NOMO-1 (cell line): ENCODE results near the gene CCDC74B.
"Not testable (repeated sequence)": the region's sequence is repeated elsewhere in the genome, so short reads cannot be mapped to it uniquely, and the experiment has no call there.

Experiments used
- DNase-seq, 2 experiments: peaks; one replicate each; lab custom pipeline; 2025; ENCODE audit not compliant: unreplicated experiment in 2 of 2; lab: John Stamatoyannopoulos, UW

Gene CCDC74B

DNA sequence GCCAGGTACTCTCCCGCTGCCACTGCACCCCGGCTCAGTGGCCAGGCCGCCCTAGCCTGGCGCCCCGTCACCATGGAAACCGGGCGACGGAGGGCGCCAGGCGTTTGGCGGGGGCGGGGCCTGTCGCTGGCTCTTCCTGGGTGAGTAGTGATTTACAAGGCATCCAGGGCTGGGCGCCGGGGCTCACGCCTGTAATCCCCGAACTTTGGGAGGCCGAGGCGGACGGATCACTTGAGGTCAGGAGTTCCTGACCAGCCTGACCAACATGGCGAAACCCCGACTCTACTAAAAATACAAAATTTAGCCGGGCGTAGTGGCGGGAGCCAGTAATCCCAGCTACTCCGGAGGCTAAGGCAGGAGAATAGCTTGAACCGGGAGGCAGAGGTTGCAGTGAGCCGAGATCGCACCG lies at the start of gene CCDC74B:
Gene CCDC74B (minus strand): TSS at position 107 of the 409 bp plus-strand sequence. CDS start 116 bp downstream, outside the sequence.
- not testable (repeated sequence) for DNase-seq

DNA sequence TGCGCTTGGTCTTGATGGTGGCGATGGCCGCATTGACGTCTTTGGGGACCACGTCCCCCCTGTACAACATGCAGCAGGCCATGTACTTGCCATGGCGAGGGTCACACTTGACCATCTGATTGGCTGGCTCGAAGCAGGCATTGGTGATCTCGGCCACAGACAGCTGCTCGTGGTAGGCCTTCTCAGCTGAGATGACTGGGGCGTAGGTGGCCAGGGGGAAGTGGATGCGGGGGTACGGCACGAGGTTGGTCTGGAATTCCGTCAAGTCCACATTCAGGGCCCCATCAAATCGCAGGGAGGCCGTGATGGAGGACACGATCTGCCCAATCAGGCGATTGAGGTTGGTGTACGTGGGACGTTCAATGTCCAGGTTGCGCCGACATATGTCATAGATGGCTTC lies 48.9 kb upstream of the CCDC74B start:
- not testable (repeated sequence) for DNase-seq

DNA sequence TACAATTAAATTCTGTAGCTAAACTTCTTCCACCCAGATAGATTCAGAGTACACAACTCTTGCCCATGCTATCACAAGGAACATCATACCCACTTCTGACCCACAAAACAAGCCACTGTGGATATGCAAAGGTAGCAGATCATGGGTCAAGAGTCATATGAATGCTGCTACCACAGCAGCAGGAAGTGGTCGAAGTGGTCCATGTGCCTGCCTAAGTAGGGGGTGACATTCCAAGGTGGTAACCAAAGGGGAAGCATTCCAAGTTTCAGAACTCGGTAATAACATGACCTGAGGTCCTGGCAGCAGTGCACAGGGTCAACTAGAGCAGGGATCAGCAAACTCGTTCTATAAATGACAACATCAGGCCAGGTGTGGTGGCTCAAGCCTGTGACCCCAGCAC lies 47.5 kb upstream of the CCDC74B start:
- not testable (repeated sequence) for DNase-seq

DNA sequence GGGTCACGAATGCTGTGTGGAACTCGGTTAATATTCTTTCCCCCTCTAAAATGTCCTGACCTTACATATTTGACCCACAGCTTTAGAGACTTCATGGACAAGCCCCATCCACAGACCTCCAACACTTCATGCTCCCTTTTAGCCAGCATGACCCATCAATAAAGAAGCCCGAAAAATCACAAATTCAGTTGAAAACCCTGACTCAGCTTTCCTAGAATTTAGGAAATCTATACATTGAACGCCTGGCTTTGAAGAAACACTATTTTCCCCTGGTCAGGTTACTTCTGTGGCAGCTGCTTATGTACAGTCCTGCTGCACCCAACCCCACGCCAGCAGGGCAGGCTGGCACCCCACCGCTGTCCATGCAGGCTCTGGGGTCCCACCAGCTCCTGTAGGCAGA lies 46.4 kb upstream of the CCDC74B start:
- not testable (repeated sequence) for DNase-seq

DNA sequence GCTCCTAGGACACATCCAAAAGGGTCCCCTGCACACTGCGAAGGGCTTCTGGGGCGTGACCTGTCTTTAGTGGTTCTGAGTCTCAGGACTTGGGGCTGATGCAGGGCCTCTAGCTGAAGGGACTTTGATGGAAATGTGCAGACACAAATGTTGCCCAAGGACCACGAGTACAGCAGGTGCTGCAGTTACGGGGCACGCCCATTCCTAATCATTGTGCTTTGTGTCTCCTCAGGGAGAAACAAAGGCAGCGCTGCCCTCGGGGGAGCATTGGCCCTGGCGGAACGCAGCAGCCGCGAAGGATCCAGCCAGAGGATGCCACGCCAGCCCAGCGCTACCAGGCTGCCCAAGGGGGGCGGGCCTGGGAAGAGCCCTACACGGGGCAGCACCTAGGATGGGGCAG lies 45.3 kb upstream of the CCDC74B start:
- no peak for DNase-seq

DNA sequence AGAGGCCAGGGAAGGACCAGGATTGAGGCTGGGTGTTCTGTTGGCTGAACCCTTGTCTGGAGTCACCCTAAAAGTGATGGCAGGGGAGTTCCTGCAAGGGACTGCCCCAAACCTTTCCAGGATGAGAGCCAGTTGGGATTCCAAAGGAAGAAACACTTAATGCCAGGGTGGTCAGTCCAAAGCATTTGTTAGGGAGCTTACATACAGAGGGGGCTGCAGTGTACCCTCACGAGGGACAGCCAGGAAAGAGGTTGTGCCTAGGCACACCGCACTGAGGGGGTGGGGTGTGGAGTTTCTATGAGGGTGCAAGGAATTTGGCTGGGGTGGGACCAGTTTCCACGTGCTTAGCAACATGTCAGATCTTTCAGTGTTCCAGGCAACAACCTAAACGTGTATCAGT lies 44.0 kb upstream of the CCDC74B start:
- not testable (repeated sequence) for DNase-seq

DNA sequence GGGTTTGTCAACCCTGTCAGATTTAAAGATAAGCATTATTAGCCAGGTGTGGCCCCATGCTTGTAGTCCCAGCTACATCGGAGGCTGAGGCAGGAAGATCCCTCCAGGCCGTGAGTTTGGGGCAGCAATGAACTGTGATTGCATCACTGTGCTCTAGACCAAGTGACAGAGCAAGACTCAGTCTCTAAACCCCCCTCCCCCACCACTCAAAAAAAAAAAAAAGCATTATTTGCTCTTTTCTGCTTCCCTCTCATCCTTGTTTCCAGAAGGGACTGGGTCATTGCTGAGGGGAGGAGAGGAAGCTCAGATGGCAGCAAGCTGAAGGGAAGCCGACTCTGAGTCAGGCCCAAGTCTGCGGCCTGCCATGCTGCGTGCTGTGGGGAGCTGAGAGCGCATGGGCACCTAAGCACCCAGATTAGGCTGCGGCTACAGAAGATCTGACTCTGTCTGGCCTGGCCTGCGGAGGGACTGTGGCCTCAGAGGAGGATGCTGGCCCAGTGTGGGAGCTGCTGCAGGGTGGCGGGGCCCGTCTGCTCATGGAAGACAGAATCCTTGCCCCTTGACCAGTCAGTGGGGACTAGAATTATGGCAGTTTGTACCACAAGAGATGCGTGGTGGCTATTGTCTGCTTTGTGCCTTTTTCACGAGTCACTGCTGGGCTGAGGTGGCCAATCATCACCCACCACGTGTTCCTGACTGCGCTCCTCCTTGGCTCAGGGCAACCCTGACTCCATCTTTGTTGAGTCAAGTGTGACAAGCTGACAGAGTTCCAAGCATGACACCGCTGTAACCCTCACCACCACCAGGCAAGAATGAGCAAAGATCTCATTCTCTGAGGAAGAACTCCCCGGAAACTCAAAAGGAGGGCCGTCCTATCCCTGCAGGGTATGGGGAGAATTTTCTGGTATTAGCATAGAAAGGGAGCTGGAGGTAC lies 43.2 kb upstream of the CCDC74B start:
- DNase-seq = not testable (repeated sequence)

DNA sequence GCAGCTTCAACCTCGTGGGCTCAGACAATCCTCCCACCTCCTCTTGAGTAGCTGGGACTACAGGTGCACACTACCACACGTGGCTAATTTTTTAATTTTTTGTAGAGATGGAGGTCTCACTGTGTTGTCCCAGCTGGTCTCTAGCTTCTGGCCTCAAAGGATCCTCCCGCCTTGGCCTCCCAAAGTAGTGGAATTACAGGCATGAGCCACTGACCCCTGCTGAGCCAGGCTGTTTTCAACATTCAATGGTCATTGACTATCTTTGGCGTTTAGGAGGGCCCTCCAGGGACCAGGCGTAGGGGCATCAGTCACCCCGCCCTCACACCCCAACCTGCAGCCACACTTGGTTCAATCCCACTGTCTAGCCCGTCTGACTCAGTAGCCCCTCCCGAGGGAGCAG lies 42.4 kb upstream of the CCDC74B start:
- no peak for DNase-seq

DNA sequence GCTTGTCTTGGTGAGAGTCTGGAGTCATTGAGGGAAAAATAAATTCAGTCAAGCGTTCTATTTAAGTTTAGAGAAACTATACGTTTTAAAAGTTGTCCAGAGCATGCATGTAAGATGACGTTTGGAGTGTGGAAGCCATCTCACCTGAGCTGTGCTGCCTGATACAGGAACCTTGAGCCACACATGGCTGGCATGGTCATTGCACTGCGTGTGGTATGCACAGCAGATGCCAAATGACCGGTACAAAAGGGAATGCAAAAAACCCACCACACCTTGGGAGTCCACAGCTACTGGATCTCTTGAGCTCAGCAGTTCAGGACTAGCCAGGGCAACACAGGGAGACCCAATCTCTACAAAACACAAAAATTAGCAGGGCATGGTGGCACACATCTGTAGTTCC lies 41.5 kb upstream of the CCDC74B start:
- DNase-seq = no peak

DNA sequence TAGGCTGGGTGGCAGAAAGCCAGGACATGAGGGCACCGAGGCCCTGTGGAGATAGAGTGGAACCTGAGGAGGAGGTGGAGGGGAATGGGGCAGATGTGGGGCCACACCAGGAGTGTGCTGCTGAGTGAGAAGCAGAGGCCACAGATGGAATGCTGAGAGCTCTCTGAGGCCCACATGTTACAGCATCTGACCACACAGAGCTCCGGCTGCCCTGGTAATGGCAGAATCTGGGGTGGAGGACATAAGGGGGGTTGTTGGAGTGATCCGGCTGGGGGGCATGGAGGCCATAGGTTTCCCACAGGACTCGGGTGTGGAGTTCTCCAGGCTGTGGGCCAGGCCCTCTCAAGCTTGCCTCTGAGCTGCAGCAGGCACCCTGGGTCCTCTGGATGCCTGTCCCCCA lies 41.0 kb upstream of the CCDC74B start:
- no peak for DNase-seq

DNA sequence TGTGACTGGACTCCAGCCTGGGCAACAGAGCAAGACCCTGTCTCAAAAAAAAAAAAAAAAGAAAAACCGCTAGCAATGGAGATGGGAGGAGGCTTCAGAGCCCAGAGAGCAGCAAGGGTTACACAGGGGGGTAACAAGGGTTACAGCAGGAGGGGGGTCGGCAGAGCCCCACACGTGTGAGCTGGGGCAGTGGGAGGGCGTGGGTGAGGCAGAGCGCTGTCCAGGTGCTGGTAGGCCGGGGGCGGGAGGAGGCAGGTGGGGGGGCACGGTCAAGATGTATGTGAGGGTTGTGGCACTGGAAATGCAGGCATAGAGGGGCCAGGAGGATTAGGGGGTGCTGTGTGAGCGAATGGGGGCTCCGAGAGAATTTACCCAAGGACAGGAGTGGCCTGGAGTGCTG lies 40.5 kb upstream of the CCDC74B start:
- DNase-seq = no peak

DNA sequence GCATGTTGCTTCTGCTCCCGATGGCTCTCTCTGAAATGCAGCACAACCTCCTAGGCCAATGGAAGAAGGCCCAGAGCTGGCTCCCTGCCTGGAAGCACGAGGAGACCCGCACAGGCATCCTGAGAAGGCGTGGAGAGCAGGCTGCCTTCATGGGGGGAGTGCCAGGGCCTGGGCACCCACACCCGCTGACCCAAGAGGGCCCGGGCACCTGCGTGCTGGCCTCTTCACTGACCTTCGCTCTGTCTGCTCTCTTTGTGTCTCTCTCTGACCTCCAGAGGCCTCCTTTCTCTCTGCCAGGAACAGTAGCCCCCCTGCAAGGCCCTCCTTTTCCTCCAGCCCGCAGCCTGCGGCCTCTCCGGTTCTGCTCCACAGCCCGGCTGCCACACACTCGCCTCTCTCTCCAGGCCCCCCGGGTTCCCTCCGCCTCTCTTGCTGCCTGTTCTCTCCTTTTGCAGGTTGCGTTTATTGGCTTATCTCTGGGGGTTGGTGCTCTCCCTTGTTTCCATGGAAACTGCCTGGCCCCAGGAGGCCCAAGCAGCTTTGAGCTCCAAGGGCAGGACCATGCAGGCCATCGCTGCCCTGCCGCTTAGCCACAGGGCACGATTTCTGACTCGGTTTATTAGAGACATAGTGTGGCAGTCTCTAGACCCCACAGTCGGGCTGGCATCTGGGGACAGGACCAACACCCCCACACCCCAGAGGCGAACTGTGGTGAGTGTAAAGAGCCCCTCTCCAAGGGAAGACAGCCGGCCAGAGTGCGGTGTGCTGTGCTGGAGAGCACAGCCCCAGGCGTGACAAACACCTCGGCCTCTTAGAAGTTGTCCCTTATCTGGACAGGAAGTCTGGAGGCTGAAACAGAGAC lies 38.8 kb upstream of the CCDC74B start:
- no peak for DNase-seq

DNA sequence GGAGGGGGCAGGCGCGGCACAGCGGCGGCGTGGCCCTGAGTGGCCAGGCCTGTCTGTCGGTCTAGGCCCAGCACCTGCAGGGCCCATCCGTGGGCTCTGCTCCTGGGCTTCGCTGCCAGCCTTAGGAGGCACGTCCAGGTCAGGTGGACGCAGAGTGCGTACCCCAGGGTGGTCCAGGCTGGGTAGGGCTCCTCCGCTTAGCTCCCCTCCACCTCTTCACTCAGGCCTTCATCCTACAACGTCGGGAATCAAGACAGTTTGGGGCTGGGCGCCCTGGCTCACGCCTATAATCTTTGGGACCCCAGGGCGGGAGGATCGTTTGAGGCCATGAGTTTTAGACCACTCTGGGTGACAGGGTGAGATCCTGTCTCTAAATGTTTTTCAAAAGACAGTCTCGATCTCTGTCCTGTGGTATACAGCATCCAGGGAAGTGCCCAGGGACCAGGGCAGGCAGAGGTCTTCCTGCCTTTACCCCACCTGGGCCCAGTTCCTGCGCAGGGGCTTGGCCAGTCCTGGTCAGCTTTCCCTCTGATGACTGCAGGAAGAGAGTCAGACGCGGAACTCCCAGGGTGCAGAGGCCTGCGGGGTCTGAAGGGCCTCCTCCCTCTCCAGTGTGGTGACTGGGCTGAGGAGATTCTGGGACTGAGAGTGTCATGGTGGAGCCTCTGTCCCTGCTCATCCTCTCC lies 38.1 kb upstream of the CCDC74B start:
- not testable (repeated sequence) for DNase-seq

DNA sequence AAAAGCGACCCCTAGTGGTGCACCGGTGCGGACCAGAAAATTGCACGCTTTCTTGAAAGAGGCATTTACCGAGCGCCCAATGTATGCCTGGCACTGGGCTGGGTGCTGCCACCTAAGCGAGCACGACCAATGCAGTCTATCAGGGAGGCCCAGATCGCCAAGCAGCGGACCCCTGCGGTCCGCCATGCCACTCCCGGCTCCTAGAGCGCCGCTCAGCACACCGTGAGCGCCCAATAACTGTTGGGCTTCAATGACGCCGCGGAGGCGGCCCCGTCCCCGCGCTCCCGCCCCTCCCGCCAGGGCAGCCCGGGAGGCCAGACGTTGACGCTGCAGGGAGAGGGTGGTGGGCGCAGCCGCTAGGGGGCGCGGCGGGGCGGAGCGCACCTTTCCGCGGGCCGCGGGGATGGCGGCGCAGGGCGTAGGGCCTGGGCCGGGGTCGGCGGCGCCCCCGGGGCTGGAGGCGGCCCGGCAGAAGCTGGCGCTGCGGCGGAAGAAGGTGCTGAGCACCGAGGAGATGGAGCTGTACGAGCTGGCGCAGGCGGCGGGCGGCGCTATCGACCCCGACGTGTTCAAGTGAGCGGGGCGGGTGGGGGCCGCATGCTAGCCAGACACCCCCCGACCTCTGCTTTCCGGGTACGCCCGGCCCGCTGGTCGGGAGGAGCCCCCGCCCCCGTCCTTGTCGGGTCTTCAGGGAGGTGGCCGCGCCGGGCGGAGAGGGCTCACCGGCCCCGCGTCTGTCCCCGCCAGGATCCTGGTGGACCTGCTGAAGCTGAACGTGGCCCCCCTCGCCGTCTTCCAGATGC lies 37.2 kb upstream of the CCDC74B start, which contains the start of gene MZT2B:
Gene MZT2B (plus strand): TSS at position 383 of the 803 bp plus-strand sequence. CDS start 21 bp downstream, at position 404.
- peak; percentile 77 to 93 for DNase-seq

DNA sequence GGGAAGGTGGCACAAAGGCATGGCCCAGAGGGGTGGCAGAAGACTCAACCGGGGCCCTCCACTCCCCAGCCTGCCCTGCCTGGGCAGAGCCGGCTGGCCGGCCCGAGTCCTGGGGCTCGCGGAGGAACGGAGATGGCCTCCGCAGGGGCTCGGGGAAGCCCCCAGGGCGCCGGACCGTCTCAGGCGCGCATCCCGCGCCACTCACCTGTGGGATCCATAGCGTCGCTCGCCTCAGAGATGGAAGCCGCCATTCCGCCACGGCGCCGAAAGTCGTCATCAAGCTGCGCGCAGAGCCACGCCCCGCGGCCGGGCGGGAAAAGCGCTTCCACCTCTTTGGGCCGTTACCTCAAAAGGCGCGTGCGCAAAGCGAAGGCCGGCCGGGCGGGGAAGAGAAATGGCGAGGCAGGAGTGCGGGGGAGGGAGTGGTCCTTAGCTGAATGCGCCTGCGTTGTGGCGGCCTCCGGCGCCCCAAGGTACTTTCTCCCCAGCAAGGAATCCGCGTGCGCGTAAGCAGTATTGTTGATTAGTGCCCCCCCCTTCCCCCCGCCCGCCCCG lies 36.5 kb upstream of the CCDC74B start, which contains the start of gene SMPD4:
Gene SMPD4 (minus strand): TSS at position 278 of the 555 bp plus-strand sequence. CDS start 5,010 bp downstream, outside the sequence.
- DNase-seq = peak; percentile 83 to 87

DNA sequence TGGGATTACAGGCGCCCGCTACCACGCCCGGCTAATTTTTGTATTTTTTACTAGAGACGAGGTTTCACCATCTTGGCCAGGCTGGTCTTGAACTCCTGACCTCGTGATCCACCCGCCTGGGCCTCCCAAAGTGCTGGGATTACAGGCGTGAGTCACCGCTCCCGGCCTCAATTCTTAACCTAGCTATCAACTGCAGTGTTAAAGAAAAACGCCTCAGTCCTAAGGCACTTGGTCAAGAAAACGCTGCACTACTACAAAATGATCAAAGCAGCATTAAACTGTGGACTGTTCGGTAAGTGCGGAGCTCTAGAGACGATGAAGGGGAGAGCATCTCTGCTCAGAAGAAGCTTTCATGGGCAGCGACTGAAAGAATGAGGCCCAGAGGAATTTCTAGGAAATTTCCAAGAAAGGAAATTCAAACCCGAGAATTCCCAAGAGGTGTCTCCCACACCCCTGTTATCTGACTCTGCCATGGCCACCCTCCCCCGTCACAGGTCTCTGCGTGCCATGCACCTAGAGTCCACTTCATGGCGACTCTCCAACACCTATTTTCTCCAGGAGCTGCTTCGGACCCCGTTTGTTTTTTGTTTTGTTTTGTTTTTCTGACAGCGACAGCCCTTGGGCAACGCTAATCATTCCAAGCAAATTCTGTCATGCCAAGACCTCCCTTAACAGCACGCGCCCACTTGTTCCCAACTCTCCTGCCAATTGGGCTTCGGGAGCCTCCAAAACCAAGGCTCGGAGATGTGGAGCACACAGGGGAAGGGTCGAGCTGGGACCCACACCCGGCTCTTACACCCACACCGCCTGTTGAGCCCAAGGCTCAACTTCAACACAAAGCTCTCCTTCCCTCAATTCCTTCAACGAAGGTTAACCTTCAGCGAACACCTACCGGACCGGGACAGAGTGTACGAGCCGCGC lies 35.8 kb upstream of the CCDC74B start:
- DNase-seq = not testable (repeated sequence)

DNA sequence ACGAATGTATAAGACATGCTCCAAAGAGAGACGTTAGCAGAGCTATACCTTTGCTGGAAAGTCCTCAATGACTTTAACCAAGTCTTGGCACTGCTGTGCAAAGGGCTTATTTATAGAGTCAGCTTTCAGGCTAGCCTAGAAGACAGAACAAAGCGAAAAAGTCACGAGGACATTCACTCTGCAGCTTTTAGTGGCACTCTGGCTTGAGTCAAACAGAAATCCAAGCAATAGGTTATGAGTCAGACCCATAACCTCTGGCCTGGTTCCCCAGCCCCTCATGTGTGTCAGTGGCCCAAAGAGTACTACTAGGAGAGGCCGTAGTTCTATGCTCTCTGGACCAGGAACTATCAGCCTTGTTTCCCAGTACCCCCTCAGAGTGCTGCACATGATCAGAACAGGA lies 30.0 kb upstream of the CCDC74B start:
- DNase-seq = not testable (repeated sequence)

DNA sequence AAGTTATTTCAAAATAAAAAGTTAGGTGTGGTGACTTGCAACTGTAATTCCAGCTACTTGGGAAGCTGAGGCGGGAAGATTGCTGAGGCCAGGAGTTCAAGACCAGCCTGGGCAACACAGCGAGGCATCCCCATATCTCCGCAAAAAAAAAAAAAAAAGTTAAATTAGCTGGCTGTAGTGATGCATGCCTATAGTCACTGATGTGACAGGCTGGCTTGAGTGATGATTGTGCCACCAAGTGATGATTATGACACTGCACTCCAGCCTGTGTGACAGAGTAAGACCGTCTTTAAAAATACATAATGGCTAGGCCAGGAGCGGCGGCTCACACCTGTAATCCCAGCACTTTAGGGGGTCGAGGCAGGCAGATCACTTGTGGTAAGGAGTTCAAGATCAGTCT lies 25.0 kb upstream of the CCDC74B start:
- DNase-seq = no peak
